C4-2B (cell line): Measurements from ENCODE around the gene KCTD13.

Experiments
- H3K27ac ChIP-seq: fragments of 450-650 bp; 2 replicates; pipeline ENCODE4 v1.5.1; 2017
- CTCF ChIP-seq: fragments of 450-650 bp; conservative IDR thresholded peaks from 2 replicates; pipeline ENCODE4 v1.5.1; 2017; ENCODE audit warnings: mild to moderate bottlenecking
- ZFX ChIP-seq: fragments of 450-650 bp; IDR thresholded peaks from 2 replicates; pipeline ENCODE4 v1.6.1; 2017

The KCTD13 gene

GRCh38 chr16:29858149-29858849 lies 67.7 kb downstream of the KCTD13 start:
- TF ChIP-seq ZFX (no peak), CTCF (no peak)

DNA sequence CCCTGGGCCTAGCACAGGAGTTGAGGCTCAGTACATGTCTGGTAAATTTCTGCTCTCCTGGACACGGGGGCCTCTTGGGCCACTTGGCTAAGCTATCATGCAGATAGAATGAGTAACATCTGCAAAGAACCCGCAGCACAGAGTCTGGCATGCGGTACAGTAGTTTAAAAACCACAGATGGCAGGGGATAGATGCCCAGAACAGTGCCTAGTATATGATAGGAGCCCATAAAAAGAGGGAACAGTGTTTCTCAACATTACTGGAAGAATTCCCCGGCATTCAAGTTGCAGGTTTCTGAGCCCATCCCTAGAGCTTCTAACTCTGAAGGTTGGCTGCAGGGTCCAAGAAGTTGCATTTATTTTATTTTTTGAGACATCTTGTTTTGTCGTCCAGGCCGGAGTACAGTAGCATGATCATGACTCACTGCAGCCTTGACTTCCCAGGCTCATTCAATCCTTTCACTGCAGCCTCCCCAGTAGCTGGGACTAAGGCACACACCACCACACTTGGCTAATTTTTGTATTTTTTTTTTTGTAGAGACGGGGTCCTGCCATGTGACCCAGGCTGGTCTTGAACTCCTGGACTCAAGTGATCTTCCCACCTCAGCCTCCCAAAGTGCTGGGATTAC lies 68.8 kb downstream of the KCTD13 start:
- no peak for TF ChIP-seq ZFX
- no peak overlapping the region; the same call in 1 of the 2 replicates for H3K27ac ChIP-seq

More at GRCh38 chr16:29858149-29858849, 67.7 kb downstream of the KCTD13 start:
- peak overlapping the region; percentile 58 for H3K27ac ChIP-seq
